HG02623 (cell line): ENCODE data around the gene TMEM127.
"Not testable (repeated sequence)": the region's sequence is repeated elsewhere in the genome, so short reads cannot be mapped to it uniquely, and the experiment has no call there.

Experiments
- ATAC-seq: cut with Tn5 transposase; IDR thresholded peaks from one replicate; pipeline ENCODE4 v1.9.1; 2021; ENCODE audit warnings: moderate library complexity; ENCODE audit not compliant: unreplicated experiment

TMEM127 gene

DNA sequence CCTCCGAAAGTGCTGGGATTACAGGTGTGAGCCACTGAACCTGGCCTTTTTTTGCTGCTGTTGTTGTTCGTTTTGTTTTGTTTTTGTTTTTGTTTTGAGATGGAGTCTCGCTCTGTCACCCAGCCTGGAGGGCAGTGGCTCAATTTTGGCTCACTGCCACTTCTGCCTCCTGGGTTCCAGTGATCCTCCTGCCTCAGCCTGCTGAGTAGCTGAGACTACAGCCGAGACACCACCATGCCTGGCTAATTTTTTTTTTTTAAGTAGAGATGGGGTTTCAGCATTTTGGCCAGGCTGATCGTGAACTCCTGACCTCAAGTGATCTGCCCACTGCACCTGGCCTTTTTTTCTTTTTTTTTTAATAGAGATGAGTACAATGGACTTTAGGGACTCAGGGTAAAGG is 22.0 kb downstream of the TMEM127 start:
- ATAC-seq = no peak

DNA sequence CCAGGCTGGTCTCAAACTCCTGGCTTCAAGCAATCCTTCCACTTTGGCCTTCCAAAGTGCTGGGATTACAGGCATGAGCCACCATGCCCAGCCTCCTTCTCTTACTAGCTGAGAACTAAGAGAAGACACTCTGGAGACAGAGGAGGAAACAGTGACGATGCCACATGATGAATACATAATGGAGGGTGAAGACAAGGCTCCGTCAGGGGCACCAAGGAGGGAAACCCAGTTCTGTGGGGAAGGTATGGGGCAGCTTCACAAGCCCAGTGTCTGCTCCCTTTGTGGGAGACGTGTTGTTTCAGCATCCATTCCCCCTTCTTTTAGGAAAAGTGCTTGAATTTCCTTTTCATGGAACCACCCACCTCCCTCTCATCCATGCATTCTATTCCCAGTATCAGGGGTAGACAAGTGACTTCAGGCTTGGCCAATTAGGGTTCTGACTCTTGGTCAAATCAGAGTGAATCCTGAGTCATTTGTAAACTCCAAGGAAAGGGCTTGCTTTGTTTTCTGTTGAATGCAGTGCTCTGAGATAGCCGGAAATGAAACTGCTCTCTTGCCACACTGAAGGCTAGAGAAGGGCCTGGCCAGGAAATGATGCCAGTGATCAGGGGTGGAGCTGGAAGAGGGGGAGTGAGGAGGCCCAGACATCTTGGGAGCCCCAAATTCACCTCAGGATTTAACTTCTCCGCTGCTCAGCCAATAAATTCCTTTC is 23.7 kb downstream of the TMEM127 start:
- peak; percentile 88 for ATAC-seq

DNA sequence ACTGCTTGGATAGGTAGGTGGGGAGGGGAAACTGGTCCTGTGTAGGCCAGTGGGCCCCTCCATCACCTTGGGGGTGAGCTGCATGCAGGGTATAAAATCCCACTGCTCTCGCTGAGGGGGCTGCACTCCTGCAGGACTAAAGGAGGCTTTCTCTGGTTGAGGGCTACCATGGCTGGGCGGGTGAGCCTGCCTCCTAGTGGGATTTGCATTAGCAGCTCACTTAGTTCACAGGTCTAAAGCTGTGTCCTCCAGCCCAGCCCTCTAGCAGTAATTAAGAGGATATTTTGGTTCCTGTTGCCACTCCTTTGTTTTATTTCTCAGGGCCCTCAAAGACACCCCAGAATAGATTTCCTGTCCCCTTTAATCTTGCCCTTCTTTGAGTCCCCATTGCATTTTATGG is 24.6 kb downstream of the TMEM127 start:
- no peak for ATAC-seq

DNA sequence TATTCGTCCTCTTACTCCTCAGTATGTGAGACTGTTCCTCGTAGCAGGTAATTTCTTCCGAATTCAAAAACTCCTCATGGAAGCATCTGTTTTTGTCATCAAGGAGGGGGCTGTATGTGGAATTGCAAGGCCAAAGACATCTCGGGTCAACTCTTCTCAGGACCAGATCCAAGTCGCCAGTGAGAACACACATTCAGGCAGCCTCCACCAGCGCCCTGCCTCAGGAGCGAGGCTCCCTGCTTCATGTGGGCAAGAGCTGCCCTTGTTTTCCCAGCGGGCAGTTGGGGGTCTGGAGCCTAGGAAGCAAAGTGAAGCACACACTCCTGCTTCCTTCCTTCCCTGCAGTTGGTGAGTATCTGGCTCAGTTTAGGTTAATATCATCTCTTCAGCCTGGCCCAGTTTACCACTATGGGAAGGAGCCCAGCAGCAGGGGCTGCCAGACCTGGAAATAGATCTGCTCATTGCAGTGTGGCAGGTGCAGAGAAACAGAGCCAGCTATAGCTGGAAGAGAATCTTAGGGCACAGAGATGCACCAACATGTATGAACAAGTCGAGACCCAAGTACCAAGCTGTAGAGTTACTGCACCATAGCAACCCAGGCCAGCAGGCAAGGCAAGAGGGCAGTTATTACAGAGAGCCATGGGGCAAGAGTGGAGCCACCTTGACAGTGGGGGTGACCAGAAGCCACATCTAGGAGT is 25.3 kb downstream of the TMEM127 start:
- no peak for ATAC-seq

DNA sequence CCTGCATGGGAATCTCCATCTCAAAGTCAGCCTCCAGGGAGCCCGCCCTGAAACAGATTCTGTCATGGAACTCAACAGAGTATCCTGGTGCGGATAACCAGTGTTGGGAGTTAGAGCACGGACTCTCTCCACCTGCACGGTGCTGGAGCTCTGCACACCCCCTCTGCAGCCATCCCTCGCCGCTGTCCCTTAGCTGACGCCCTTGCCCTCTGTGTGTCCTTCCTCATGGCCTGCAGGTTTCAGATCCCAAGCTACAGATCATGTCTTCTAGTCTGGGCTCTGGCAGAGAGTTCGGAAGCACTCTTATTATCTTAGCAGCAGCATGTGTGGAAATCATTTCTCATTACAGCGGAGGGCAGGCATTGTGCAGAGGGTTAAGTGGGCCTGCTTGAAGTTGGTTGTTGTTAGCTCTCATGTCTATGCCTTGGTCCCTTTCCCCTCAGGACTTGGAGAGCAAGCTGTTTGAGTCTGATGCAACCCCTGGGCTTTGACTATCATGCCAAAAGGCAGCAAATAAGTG is 26.0 kb downstream of the TMEM127 start:
- no peak for ATAC-seq

DNA sequence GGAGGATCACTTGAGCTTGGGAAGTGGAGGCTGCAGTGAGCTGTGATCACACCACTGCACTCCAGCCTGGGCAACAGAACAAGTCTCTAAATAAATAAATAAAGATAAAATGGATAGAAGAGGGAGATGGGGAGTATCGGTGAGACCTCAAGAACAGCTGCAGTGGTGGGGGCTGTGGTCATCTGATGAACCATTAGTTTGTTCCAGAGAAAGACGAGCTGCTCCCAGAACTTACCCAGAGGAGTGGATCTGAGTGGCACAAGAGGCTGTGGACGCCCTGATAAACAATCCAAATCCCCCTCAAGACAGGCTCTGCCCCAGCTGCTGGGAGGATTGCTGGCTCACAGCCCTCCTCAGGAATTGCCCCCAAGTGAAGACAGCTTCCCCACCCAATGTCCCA is 26.7 kb downstream of the TMEM127 start:
- no peak for ATAC-seq

DNA sequence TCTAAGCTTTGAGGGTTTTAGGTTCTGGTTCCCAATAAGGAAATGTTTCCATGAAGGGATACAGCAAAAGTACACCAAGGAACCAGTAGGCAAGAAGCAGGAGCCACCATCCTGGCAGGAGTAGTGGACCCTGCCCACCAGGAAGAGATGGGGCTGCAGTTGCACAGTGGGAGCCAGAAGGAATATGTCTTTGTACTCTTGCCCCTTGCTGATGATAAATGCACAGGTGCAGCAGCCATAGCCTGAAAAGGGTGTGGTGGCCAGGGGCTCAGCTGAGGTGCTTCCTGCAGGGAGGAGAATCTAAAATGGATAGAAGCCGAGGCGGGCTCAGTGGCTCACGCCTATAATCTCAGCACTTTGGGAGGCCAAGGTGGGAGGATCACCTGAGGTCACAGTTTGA is 27.5 kb downstream of the TMEM127 start:
- no peak for ATAC-seq

DNA sequence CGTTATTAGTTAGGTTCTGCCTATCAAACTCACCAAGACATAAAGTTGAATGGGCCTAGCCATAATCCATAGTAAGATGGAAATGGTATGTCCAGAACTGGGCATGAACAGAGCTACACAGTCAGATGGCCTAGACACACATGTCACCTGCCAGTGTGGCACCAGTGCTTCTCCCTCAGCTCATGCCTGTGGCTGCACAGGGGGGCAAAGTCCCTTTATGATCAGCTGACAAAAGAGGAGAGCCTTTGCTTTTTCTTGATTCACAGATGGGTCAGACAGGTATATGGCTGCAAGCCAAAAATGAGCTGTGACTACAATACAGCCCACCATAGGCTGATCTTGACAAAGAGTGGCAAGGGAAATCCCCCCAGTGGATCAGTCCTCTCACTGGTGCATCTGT is 28.9 kb downstream of the TMEM127 start:
- no peak for ATAC-seq

DNA sequence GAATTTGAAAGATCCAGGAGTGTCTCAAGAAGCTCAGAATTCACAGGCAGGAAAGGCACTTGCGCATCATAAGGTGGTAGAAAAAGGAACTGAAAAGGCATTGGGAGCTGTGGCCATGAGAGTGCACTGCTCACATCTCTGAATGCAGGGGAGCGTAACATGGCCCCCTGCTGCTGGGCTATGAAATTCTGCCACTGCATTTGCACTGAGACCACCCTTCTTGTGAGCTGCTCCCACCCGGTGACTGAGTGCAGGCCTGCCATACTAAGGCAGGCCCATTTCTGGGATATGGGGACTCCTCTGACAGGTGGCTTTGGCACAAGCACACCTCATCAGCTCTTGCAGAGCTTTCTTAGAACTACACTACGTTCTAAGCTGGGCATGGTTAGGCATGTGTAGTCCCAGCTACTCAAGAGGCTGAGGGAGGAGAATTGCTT is 31.9 kb downstream of the TMEM127 start:
- ATAC-seq = no peak

DNA sequence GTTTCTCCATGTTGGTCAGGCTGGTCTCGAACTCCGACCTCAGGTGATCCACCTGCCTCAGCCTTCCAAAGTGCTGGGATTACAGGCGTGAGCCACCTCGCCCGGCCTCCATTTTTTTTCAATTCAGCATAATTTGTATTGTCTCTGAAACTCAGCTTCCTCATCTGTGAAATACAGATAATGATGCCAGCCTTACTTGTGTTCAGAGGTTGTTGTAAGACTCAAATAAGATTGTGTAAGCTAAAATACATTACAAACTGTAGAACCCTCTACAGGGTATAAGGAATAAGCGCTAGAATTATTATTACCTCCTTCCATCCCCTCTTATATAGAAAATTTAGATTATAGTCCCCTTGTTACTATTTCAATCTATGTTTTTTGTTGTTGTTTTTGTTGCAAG is 32.4 kb downstream of the TMEM127 start:
- ATAC-seq = no peak

DNA sequence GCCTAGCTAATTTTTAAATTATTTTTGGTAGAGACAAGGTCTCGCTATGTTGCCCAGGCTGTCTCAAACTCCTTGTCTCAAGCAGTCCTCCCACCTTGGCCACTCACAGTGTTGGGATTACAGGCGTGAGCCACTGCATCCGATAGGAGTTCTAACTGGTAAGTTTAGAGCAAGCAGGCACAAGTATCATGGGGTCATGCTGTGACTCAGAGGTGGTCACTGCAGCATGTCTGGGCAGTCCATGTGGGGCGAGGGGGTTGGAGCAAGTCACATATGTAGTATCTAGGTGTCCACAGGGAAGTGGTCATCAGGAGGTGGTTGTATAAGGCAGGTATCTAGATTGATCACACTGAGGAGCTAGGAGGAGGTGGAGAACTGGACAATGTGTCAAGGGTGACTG is 34.5 kb downstream of the TMEM127 start:
- no peak for ATAC-seq

DNA sequence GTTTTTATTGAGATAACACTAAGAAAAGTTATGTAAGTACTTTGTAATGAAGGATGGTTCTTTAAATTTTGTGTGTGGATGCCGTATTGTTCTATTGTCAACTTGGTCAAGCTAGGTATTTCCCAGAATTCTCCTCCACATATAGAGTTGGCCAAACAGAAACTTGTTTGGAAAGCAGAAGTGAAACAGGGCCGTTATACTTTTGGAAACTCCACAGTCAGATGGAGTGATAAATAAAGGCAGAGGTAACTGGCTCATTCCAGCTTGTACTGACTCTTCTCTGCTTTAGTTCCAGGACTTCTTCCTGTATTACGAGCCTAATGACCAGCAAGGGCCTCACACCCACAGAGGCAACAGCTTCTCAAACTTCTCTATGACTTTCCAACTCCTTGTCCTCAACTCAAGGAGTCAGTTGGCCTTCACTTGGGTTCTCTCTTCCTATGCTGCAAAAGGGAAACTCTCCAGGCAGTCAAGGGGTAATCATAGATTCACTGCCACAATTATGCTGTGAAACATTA is 40.7 kb downstream of the TMEM127 start:
- peak; percentile 75 for ATAC-seq

DNA sequence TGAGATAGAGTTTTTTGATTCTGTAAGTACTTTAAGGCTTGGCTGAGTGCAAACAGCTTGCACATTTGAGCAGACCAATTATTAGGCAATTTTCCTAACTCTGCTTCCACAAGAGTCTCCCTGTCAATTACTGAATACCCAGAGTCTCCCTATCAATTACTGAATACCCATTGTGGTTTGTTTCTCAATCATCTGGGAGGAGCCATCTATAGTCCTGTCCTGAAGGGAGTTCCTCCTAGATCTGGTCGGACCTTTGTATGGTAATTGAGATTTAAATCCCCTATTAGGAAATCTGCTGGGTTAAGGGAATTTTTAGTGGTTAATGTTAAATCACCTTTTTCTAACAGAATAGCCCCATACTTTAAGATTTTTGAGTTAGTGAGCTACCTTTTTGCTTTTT is 44.7 kb downstream of the TMEM127 start:
- not testable (repeated sequence) for ATAC-seq

DNA sequence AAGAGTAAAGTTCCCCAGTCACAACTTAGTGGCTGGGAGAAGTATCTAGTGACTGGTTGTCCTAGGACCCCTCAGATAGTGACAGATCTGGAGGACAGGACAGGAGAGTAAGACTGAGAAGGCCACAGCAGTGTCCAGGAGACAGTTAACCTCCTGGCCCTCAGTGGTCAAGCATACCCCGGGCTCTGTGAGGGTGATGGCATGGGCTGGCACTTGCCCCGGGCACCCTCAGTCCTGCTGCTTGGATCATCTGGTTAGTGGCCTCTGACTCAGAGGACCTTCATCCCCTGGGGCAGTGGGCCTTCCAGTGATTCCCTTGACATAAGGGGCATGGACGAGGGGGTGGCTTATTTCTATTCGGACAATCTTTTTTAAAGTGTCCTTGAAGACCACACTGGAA is 45.8 kb downstream of the TMEM127 start:
- ATAC-seq = not testable (repeated sequence)

DNA sequence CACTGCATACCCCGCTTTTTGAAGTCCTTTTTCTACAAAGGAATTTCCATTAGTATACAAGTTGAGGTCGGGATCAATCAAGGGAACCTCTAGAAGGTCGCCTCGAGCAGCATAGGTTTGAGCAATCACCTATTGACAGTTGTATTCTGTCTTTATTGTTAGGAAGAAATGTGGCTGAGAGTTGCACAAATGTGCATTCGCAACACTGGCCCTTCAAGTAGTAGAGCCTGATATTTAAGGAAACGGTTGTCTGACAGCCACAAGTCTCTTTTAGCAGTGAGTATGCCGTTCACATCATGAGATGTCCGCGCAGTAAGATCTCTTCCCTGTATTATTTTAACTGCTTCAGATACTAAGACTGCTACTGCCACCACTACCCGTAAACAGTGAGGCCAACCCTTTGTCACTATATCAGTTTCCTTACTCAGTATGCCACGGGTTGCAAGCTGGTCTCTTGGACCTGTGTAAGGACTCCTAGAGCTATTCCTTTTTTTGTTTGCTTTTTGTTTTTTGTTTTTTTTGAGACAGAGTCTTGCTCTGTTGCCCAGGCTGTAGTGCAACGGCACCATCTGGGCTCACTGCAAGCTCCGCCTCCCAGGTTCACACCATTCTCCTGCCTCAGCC is 47.2 kb downstream of the TMEM127 start:
- ATAC-seq = no peak

DNA sequence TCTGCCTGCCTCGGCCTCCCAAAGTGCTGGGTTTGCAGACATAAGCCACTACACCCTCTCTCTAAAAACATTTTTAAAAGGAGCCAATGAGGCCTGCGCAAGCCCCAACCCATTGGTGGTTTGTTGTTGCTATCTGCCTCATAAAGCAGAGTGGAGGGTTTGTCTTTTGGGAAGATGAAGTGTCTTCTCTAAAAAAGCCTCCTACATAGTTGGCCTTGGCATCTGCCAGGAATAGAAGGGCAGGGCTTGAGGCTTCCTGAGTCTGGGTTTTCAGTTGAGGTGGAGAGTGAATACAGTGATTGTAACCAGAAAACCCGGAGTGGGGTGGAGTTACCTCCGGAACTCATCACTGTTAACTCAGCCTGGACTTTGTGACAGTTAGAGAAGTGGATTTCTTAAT is 51.2 kb downstream of the TMEM127 start:
- ATAC-seq = no peak

DNA sequence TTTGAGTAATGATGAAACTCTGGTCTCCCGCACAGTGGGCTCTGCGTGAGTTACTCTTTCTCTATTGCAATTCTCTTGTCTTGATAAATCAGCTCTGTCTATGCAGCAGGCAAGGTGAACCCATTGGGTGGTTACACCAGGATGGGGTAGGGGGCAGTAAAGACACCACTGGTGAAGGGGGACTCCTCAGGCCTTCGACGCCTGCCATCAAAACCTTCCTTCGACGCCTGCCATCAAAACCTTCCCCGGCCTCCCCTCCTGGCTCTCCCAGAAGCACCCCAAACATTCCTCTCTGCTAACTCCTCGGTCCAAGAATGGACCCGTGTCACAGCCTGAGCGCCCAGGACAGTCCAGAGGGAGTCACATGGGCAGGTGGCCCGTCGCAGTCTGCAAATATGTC is 52.4 kb downstream of the TMEM127 start:
- ATAC-seq = no peak

DNA sequence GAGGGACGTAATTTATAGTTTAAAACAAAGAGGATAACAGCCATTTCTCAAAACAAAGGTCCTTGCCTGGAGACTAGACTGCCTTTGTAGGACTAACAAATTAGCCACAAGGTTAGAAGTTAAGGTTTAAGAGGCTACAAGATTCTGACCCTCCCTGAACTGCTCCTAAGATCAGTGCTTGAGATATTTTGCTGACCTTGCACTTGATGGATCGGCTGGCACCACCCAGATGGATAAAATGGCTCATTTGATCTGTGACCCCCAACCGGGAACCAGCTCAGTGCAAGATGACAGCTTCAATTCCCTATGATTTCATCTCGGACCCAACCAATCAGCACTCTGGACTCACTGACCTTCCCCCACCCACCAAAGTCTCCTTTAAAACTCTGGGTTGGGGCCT is 53.5 kb downstream of the TMEM127 start:
- no peak for ATAC-seq

DNA sequence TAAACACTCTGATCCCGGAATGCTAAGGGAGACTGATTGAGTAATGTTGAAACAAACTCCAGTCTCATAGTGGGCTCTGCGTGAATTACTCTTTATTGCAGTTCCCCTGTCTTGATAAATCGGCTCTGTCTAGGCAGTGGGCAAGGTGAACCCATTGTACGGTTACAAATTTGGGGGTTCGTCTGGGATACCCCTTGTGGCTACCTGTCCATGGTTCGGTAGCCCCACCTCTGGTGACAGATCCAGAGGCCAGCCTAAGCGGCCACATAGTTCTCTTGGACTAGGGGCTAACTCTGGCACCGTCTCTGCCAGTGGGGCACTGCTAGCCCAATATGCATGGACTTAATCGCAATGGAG is 56.1 kb downstream of the TMEM127 start:
- no peak for ATAC-seq

DNA sequence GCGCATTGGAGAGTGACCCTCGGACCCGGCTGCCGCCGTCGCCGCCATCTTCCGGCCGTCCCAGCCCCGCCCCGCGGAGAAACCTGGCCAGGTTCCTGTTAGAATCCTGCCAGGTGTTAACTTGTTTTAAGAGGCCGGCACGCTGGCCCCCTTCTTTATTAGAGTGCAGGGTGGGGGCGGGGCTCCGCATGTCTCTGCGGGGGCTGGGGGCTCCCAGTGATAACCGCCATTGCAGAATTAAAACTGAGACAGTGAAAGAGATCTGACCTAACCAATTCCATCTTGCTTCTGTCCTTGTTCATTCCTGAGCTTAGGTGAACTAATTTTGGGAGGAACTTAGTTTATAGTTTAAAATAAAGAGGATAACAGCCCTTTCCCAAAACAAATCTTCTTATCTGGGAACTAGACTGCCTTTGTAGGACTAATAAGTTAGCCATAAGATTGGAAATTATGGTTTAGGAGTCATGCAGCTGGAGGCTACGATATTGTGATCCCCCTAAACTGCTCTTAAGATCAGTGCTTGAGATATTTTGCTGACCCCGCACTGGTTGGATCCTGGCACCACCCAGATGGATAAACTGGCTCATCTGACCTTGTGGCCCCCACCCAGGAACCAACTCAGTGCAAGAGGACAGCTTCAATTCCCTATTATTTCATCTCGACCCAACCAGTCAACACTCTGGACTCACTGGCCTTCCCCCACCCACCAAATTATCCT is 56.6 kb downstream of the TMEM127 start:
- no peak for ATAC-seq
